OCI-LY3 (cell line): ENCODE measurements around the gene AAMP.

Source experiments
- H2AFZ ChIP-seq: fragments of 200-600, 300-600 bp; shearing (Covaris generic); 2 replicates; pipeline ENCODE4 v1.6.0; 2014; ENCODE audit warnings: antibody characterized with exemption, low read depth, low read length
- H3K27ac ChIP-seq: fragments of 200-600, 300-600 bp; sonication (generic); 2 replicates; pipeline ENCODE4 v1.5.1; 2014; ENCODE audit warnings: mild to moderate bottlenecking, low read length, moderate library complexity, mixed read lengths
- H3K27me3 ChIP-seq: fragments of 200-600, 300-600 bp; sonication (generic); 2 replicates; pipeline ENCODE4 v1.6.1; 2014; ENCODE audit warnings: low read depth, low read length, mixed read lengths
- H3K36me3 ChIP-seq: fragments of 200-600, 300-600 bp; sonication (generic); replicated peaks from 2 replicates; pipeline ENCODE3; 2014; ENCODE audit warnings: low read depth, low read length, mixed read lengths
- H3K4me1 ChIP-seq: fragments of 300-600, 200-600 bp; sonication (generic); 2 replicates; pipeline ENCODE4 v1.6.1; 2014; ENCODE audit warnings: low read length, mixed read lengths
- H3K4me2 ChIP-seq: fragments of 200-600, 300-600 bp; sonication (generic); 2 replicates; pipeline ENCODE4 v1.6.1; 2014; ENCODE audit warnings: low read length, mixed read lengths
- H3K4me3 ChIP-seq: fragments of 300-600, 200-600 bp; sonication (generic); 2 replicates; pipeline ENCODE4 v1.5.1; 2014; ENCODE audit warnings: antibody characterized with exemption, mild to moderate bottlenecking, low read length, moderate library complexity
- H3K79me2 ChIP-seq: fragments of 300-600, 200-600 bp; shearing (Covaris generic); 2 replicates; pipeline ENCODE4 v1.6.1; 2014; ENCODE audit warnings: mild to moderate bottlenecking, low read length, mixed read lengths
- H3K9ac ChIP-seq: fragments of 300-600, 200-600 bp; shearing (Covaris generic); 2 replicates; pipeline ENCODE4 v1.6.0; 2014; ENCODE audit warnings: mild to moderate bottlenecking, low read length, moderate library complexity
- H3K9me3 ChIP-seq: fragments of 200-600, 300-600 bp; shearing (Covaris generic); 2 replicates; pipeline ENCODE4 v1.6.1; 2014; ENCODE audit warnings: low read length, mixed read lengths; ENCODE audit not compliant: insufficient read depth
- H4K20me1 ChIP-seq: fragments of 200-600, 300-600 bp; sonication (generic); 2 replicates; pipeline ENCODE4 v1.6.1; 2016; ENCODE audit warnings: low read length, mixed read lengths; ENCODE audit not compliant: insufficient read depth
- EZH2phosphoT487 ChIP-seq: fragments of 200-600 bp; shearing (Covaris generic); IDR thresholded peaks from 2 replicates; pipeline ENCODE4 v1.6.1; 2018; ENCODE audit warnings: antibody characterized with exemption, mixed run types, low read depth
- TF ChIP-seq, protein P1 (sequence below): fragments of 200-600, 300-600 bp; sonication (generic); IDR thresholded peaks from 2 replicates; pipeline ENCODE4 v1.5.1; 2014; ENCODE audit warnings: antibody characterized with exemption, low read length, low read depth

The AAMP gene

DNA sequence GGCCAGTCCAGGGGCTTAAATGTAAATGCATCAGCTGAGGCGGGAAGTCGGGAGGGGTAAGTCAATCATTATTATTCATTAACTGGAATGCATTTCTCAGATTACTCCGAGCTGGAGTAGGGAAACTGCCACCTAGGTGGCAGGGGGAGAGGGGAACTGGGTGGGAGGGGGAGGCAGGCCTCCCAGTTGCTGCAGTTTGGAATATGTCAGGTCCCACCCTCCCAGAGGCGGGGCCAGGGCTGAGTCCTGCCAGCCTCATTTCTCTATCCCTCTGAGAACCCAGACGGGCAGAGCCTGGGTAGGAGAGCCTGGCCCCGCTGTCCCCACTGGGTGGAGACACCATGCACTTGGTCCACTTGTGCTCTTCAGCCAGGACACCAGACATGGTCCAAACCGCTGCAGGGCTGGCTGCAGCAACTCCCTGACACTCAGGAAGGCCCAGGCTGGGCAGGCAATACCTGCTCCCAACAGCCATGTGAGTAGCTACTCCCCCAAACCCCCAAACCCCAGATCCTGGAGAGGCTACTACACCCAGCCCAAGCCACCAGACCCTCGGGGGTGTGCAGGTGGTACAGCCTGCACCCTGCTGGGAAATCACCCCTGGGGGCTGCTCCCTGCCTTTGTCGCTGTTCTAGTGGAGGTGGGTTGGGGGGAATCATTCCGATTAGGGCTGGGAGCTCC is 9.1 kb downstream of the AAMP start, which contains the start of gene GPBAR1:
TSS of gene GPBAR1 (plus strand) at position 274 of the 681 bp plus-strand sequence. CDS start 1,710 bp downstream, outside the sequence.
- no peak within 1 kb of the TSS for H2AFZ ChIP-seq
- H3K27me3 ChIP-seq = no peaks in the 10 kb centered on the region
- no peak within 1 kb of the TSS for H3K27ac ChIP-seq
- H4K20me1 ChIP-seq = 0 out of 2 replicates have a peak, but pooled peaks cover 5% of the 10 kb centered on the region
- H3K36me3 ChIP-seq = peaks cover 2% of the 10 kb centered on the region
- H3K4me1 ChIP-seq = peaks cover 41% of the 10 kb centered on the region
- H3K9me3 ChIP-seq = no peaks in the 10 kb centered on the region
- no peak within 1 kb of the TSS for H3K4me3 ChIP-seq
- no peak within 1 kb of the TSS for H3K9ac ChIP-seq
- peak within 1 kb of the TSS; percentile 29 for H3K4me2 ChIP-seq
- TF ChIP-seq EZH2phosphoT487 = no peak
- TF ChIP-seq, protein P1, sequence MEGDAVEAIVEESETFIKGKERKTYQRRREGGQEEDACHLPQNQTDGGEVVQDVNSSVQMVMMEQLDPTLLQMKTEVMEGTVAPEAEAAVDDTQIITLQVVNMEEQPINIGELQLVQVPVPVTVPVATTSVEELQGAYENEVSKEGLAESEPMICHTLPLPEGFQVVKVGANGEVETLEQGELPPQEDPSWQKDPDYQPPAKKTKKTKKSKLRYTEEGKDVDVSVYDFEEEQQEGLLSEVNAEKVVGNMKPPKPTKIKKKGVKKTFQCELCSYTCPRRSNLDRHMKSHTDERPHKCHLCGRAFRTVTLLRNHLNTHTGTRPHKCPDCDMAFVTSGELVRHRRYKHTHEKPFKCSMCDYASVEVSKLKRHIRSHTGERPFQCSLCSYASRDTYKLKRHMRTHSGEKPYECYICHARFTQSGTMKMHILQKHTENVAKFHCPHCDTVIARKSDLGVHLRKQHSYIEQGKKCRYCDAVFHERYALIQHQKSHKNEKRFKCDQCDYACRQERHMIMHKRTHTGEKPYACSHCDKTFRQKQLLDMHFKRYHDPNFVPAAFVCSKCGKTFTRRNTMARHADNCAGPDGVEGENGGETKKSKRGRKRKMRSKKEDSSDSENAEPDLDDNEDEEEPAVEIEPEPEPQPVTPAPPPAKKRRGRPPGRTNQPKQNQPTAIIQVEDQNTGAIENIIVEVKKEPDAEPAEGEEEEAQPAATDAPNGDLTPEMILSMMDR = no peak
- H3K79me2 ChIP-seq = no peaks in the 10 kb centered on the region

DNA sequence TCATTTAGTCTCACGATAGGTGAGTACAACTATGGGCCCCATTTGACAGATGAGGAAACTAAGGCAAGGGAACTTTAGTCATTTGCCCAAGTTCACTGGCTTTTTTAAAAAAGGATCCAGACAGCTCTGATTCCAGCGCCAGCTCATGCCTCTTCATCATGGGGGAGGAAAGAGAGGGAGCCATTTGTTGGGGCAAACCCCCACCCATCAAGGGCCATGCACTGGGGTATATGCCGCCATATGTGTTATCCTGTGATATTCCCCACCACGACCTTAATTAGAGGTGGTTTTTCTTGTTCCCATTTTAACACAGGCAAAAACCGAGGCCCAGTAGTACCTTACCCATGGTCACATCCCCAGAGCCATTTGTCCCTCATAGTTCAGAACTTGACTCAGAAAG is 9.8 kb downstream of the AAMP start:
- H3K4me2 ChIP-seq = no peak overlapping the region
- H3K9ac ChIP-seq = no peak overlapping the region
- TF ChIP-seq EZH2phosphoT487 = no peak
- TF ChIP-seq, protein P1 = no peak

DNA sequence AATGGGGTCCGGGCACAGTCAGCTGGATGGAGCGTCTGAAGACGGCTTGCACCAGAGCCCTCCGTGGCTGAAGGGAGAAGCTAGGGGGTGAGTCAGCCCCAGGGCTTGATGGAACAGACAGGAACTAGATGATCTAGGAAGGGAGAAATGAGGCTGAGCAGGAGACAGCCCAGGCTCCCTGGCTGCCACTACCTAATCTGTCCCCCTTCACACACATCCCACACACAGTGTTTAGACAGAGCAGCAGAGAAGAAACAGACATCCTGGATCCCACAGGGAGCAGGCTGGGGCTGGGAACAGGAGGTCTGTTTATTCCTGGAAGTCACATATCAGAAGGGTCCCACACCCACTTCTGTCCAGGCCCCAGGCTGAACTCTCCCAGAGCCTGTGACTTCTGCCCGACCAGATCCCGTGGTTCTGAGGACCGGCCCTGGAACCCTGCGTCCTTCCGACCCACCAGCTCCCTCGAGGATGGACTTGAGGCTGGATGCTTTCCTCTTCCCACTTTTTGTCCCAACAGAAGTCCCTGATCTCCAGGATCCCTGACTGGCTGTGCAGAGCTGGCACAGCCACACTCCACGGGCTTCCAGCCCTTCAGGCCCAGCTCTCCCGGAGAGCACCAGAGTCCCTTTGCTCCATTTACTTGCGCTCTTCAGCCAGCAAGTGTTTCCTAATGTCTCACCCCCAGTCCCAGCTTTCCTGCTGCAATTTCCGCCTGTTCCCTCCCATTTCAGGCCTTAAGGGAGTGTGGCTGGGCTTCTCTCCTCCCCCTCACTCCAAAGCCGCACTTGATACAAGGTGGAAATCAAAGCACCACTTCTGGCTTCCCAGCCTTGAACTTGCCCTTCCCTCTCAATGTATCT is 10.6 kb downstream of the AAMP start:
- H3K4me3 ChIP-seq = no peak overlapping the region
- peaks cover 53% of the 10 kb centered on the region for H3K4me1 ChIP-seq
- no peaks in the 10 kb centered on the region for H3K27me3 ChIP-seq
- no peak overlapping the region for H3K4me2 ChIP-seq
- H4K20me1 ChIP-seq = peaks cover 13% of the 10 kb centered on the region; the same call in 1 of the 2 replicates
- H3K79me2 ChIP-seq = no peaks in the 10 kb centered on the region
- H3K9me3 ChIP-seq = no peaks in the 10 kb centered on the region
- TF ChIP-seq EZH2phosphoT487 = no peak
- TF ChIP-seq, protein P1 = no peak
- H2AFZ ChIP-seq = no peak overlapping the region
- H3K27ac ChIP-seq = no peak overlapping the region
- H3K36me3 ChIP-seq = peaks cover 16% of the 10 kb centered on the region
- H3K9ac ChIP-seq = no peak overlapping the region

More for the DNA sequence above, 9.8 kb downstream of the AAMP start:
- Histone ChIP-seq H3K36me3 (peaks cover 8% of the 10 kb centered on the region), H4K20me1 (0 out of 2 replicates have a peak, but pooled peaks cover 6% of the 10 kb centered on the region), H3K9me3 (no peaks in the 10 kb centered on the region), H3K27me3 (no peaks in the 10 kb centered on the region), H3K4me1 (peaks cover 48% of the 10 kb centered on the region), H3K27ac (no peak overlapping the region), H2AFZ (no peak overlapping the region), H3K4me3 (no peak overlapping the region), H3K79me2 (no peaks in the 10 kb centered on the region)
